Tongue (tissue), 2 donors: ENCODE results near the gene IL22RA1. TPM values are rescaled to one million over a fixed set of nuclear protein-coding genes. Genes with fewer than 3 reads are reported as not detected.

Experiments used
- DNase-seq: peaks from one replicate; pipeline ENCODE4 v3.0.0-alpha.2; 2015
- total RNA-seq: library from RNA; depleted of rRNA; stranded (reverse); fragments of >200 nt; gene quantifications from one replicate; pipeline ENCODE4 v1.2.3, GENCODE V29; 2014

The IL22RA1 gene
- total RNA-seq, 1 donor from 2014 or later = 1.2 TPM

DNA sequence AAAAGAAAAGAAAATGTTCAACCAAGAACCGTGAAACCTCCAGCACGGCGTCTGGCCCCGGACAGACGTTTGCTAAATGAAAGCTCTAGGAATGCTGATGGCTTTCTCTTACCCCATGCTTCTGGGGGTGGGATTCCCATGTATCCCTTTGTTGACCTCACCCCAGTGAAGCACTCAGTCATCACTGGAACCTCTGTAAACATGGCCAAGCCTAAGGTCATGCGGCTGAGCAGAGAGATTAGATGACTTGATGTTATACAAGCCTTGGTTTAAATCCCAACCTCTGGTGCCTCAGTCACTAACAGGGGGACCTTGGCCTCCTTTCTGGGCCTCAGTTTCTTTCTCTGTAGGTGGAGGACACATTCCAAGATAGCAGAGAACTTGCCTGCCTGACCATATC, 28.2 kb downstream of the IL22RA1 start:
- DNase-seq = no peak

DNA sequence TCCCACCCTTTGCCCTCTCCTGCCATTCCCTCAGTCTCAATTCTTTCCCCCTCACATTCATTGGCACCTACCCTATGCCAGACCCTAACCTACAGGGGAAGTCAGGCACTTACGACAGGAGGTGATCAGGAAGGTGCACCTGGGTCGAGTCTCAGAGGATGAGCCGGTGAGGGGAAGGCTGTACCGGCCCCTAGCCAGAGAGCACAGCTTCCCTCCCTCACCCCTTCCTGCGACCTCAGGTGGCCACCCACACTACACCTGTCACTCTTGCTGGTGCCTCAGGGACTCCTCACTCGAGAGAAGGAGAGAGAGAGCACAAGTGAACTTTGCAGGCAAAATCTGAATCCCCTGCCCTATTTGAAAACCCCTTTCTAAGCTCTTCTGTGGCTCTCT, 29.3 kb downstream of the IL22RA1 start:
- DNase-seq = no peak

DNA sequence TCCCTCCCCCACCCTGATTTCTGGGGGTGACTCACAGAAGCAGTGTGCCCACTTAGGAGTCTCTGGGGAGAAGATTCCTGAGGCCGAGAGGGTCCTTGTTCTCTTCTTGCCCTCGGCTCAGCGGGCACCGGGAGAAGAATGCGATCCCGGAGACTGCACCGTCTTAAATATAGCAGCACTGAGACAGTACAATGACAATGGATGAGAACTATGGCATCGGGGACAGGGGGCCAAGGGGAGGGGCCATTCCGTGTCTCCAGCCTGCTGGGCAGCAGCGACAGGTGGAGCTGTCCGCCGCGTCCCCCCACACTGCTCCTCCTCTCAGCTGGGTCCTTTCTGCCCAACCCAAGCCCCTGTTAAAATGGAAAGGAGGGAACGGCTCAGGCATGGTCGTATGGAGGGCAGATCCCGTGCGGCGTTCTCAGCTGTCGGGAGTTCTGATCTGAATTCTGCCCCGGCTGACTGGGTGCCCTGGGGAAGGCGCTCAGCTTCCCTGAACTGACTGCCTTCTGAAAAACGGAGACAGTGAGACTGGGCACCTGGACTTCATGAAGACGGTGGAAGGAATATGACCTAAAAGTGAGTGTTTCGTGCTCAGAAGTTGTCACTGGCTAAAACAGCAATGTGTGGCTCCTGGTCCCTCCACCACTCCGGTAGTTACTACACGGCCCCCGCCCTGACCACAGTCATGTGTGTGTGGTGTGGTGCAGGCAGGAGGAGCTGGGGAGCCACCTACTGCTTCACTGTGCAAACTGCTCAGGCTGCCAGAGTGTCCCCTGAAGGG, 30.8 kb downstream of the IL22RA1 start, which contains the start of gene MYOM3:
TSS of gene MYOM3 (minus strand) at position 140 of the 784 bp plus-strand sequence. CDS start 3,499 bp downstream, outside the sequence.
- DNase-seq = peak; percentile 87

DNA sequence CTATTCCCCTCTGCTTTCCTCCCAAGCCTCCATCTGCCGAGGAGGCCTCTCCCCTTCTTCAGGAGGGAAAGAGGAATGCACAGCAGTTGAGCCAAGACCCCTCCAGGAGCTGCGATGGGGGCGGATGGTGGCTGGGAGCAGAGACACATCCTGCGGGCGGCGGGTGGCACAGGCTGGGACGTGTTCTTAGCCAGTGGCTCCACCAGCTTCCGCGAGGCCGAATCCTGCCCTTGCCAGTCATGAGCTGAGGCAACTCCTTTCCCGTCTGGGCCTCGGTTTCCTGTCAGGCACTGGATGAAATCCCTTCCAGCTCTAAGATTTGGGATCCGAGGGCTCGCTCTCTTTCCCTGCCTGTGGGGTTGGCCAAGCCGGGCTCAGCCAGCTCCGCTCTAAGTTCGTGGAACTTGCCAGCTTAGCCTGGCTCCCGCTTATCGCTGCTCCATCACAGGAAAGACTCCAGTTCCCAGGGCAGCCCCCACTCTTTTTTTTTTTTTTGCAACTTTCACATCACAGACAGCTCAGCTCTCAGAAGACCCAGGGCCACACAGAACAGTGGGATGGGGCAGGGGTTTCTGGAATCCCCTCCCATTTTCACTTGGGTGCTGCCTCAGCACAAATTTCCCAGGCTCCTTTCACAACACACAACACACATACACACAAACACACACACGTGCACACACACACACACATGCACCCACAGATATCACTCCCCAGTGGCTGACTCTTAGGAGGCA, 31.5 kb downstream of the IL22RA1 start:
- DNase-seq = peak; percentile 38

- DNase-seq = peak; percentile 70
Observed at GRCh38 chr1:24110642-24111261, 32.2 kb downstream of the IL22RA1 start.

DNA sequence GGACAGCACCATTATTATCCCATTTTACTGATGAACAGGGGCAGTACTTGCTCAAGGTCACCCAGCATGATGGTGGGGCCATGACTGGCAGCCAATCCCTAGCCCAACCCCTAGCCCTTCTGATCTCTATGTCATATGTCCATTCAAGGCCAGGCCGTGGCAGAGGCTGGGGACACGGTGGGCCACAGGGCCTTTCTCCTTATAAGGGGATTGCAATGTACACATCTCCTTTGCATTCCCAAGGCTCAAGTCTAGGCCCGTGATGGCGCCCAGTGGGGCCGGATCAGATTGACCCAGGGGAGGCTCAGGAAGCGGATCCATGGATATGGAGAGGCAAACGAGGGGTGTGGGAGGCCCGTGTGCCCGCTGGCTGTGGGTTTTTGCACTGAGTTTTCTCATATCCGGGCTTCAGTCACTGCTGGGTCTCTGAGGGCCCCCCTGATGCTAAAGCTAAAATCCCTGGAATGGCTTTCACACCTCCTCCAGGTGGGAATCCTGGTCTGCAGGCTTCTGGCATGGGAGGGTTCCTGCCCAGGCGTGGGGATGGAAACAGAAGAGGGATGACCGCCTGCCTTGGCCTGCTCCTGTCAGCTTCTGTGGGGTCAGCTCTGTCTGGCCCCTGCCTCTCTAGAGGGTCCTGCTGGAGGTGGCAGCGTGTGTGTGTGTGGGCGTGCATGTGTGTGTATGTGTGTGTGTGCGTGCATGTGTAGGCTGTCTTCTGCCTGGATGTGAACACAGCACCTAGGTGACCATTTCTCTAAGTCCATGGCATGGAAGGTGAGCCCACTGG, 33.1 kb downstream of the IL22RA1 start:
- peak; percentile 14 for DNase-seq

GRCh38 chr1:24109166-24109483, 33.8 kb downstream of the IL22RA1 start:
- DNase-seq = no peak

DNA sequence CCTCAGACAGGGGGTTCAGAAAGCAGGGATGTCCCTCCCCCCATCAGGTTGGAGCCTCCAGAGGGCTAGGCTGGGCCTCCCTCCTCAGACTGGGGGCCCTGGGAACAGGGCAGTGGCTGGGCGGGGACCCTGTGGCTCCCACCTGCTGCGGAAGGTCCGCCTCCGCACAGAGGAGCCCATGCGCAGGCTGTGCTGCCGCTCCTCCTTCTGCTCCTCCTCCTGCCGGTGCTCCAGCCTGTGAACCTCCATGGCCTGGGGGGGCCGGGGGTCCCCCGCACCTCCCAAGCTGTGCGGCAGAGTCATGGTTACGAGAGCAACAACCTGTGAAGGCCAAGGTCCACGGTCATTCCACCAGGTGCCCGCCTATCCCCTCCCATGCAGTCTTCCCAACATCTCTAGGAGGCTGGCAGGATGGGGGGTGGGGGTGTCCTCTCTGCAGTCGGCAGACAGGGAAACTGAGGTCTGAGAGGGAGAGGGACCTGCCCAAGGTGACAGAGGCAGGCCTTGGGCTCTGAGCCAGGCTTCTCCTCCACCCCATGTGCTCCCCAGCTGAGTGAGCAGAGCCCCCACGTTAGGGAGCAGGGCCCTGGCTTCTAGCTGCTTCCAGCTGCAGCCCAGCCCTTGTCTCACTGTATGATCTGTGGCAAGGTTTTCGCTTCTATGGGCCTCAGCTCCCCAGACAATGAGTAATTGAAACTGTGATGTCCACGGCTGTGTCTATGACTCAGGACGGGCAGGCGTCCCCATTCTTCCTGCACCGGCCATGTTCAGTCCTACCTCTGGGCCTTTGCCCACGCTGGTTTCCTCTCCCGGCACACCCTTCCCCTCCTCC, 34.4 kb downstream of the IL22RA1 start:
- DNase-seq = peak; percentile 36

GRCh38 chr1:24107462-24108138, 35.3 kb downstream of the IL22RA1 start:
- peak; percentile 6 for DNase-seq

DNA sequence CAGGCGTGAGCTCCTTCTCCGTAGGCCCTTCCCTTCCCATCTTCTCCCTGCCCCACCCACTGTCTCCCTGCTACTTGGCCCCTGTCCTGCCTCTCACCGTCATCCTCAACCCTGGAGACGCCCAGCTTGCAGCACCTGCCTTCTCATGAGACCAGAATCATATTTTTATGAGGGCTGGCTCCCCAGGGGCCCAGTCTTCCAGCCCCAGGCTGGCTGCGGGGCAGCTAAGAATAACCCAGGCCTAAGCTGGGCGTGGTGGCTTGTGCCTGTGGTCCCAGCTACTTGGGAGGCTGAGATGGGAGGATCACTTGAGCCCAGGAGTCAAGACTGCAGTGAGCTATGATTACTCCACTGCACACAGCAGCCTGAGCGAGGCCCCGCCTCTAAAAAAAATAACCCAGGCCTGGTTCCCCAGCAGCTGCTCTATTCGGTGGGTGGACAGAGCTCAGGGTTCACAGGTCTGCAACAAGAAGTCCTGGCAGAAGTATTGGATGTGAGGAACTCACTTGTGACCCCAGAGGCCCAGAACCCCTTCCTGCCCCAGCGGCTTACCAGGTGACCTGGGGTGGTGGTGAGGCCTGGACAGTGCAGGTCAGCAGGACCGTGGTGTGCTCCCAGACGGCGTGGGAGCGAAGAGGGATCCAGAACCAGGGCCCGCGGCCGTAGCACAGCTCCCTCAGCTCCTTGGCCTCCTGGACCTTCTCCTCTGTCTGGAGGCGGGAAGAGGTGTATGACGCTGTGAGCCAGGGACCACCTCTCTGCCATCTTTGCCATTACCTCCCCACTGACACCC, 37.4 kb downstream of the IL22RA1 start:
- DNase-seq = peak; percentile 75

- no peak for DNase-seq
Observed at GRCh38 chr1:24104854-24105253, 38.1 kb downstream of the IL22RA1 start.

GRCh38 chr1:24103879-24104278, 39.1 kb downstream of the IL22RA1 start:
- no peak for DNase-seq

DNA sequence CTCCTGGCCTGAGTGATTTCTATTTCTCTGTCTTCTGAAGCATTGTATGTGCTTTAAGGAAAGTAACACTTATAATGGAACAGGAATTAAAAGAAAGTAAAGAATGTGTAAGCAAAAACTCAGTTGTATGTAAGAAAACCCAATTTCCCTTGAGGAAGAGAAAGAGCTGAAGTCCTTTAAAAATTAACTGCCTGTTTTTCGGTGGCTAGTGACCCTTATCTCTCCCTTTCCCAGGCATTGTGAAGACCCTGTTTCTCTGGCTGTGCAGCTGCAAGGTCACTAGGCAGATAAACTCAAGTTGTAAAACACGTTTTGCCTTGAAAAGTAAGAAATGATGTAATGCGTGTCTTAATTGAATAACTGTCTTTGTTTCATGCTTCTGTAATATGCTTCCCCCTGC, 39.5 kb downstream of the IL22RA1 start:
- no peak for DNase-seq

GRCh38 chr1:24102961-24103360, 40.0 kb downstream of the IL22RA1 start:
- peak; percentile 78 for DNase-seq

- DNase-seq = peak; percentile 95
Observed at GRCh38 chr1:24101796-24102586, 40.9 kb downstream of the IL22RA1 start.

- no peak for DNase-seq
Observed at GRCh38 chr1:24100945-24101737, 41.8 kb downstream of the IL22RA1 start.

DNA sequence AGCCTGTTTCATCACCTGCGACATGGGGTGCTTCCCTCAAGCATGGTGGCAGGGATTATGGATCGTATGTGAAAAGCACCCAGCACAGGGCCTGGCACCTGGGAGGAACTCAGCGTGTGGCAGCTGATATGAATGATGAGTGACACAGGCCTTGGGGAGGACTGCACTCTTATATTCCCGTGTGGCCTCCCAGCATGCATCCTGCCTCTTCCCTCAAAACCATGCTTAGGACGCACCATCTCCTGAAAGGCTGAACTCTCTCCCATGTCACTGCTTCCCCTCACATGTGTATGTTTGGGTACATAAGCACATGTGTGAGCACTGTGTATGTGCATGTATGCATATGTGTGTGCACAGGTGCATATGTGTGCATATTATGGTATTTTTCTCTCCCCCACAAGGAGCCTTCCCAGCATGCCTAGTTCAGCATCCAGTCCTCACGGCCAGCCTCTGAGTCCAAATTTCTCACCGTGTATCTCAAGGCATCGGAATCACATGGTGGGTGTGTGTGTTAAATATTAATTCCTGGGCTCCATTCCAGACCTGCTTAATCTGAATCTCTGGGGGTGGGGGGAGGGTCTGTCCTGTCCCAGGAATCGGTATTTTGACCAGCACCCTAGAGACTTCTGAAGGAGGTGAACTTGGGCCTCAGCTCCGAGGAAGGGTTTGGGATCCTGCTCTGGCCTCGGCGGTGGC, 43.8 kb downstream of the IL22RA1 start:
- DNase-seq = no peak

DNA sequence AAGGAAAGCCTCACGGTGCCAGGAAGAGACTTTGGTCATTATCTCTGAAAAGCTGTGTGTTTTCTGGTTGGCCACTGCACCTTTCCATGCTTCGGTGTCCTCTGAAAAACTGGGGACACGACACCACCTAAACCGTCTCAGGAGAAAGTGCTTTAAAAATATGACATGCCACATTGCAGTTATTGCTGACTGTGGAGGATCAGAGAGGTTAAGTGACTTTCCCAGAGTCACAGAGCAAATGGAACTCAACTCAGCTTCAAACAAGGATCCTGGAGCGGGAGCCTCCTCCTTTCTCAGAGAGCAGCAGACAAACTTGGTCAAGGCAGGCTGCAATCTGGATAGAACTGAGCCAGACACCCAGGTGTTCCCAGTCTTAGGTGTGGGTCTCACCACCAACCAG, 44.8 kb downstream of the IL22RA1 start:
- DNase-seq = no peak
